ENCODE measurements around the gene RLF. TPM values are rescaled to one million over a fixed set of nuclear protein-coding genes. Genes with fewer than 3 reads are reported as not detected.

Gene RLF, protein sequence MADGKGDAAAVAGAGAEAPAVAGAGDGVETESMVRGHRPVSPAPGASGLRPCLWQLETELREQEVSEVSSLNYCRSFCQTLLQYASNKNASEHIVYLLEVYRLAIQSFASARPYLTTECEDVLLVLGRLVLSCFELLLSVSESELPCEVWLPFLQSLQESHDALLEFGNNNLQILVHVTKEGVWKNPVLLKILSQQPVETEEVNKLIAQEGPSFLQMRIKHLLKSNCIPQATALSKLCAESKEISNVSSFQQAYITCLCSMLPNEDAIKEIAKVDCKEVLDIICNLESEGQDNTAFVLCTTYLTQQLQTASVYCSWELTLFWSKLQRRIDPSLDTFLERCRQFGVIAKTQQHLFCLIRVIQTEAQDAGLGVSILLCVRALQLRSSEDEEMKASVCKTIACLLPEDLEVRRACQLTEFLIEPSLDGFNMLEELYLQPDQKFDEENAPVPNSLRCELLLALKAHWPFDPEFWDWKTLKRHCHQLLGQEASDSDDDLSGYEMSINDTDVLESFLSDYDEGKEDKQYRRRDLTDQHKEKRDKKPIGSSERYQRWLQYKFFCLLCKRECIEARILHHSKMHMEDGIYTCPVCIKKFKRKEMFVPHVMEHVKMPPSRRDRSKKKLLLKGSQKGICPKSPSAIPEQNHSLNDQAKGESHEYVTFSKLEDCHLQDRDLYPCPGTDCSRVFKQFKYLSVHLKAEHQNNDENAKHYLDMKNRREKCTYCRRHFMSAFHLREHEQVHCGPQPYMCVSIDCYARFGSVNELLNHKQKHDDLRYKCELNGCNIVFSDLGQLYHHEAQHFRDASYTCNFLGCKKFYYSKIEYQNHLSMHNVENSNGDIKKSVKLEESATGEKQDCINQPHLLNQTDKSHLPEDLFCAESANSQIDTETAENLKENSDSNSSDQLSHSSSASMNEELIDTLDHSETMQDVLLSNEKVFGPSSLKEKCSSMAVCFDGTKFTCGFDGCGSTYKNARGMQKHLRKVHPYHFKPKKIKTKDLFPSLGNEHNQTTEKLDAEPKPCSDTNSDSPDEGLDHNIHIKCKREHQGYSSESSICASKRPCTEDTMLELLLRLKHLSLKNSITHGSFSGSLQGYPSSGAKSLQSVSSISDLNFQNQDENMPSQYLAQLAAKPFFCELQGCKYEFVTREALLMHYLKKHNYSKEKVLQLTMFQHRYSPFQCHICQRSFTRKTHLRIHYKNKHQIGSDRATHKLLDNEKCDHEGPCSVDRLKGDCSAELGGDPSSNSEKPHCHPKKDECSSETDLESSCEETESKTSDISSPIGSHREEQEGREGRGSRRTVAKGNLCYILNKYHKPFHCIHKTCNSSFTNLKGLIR (N-terminal part only)
- polyA plus RNA-seq: 7.0 to 10.7 TPM (median 7.5 TPM) in 3 replicates
- polyA plus RNA-seq (2011; ENCODE audit: low read depth): 12.4 TPM
- polyA plus RNA-seq (2011; cell fraction: cytosol; rRNA removed): 3.3 and 7.5 TPM in 2 replicates
- polyA plus RNA-seq (2011; cell fraction: nucleus; rRNA removed): 13.1 and 15.0 TPM in 2 replicates
- polyA plus RNA-seq (2012; ENCODE audit: low replicate concordance): 8.0 and 17.1 TPM in 2 replicates
- polyA minus RNA-seq: 2.0 to 26.3 TPM (median 12.0 TPM) in 3 replicates
- polyA minus RNA-seq (2011; cell fraction: cytosol; rRNA and poly(A)+ RNA removed): 8.1 TPM
- 16.9 and 32.9 TPM in 2 replicates for polyA minus RNA-seq (2011; cell fraction: nucleus; rRNA and poly(A)+ RNA removed)

GRCh38 chr1:40161125-40161887 lies at the start of gene RLF:
Gene RLF (plus strand): TSS chr1:40161387. CDS start chr1:40161400, 13 bp downstream.
- peak; percentile 51 for FAIRE-seq
- TF ChIP-seq CTCF (optimal IDR thresholded peaks at IDR 0.05 in 1 of 3, IDR thresholded peaks at IDR 0.05 in 1 of 3, conservative IDR thresholded peaks at IDR 0.05 in 1 of 3; ENCODE audit: extremely low read depth in 1 of 3, insufficient read depth in 2 of 3, low read length in 3 of 3) (no peak), EZH2 (IDR thresholded peaks at IDR 0.05; ENCODE audit: low read length) (no peak)
- DNase-seq (ENCODE audit: low read depth, low spot score): no peak

More at GRCh38 chr1:40161125-40161887, at the start of gene RLF:
- Histone ChIP-seq H3K79me2 (ENCODE audit: control insufficient read depth, insufficient read depth, low read length) (peaks cover 53% of the 10 kb centered on the region), H3K27ac (ENCODE audit: control insufficient read depth, insufficient read depth, low read length) (peak within 1 kb of the TSS; percentile 95), H3K4me2 (ENCODE audit: control insufficient read depth, extremely low read depth, insufficient read depth, low read depth, low read length) (peak within 1 kb of the TSS; percentile 100), H3K9ac (ENCODE audit: control insufficient read depth, extremely low read depth, insufficient read depth, low read length) (peak within 1 kb of the TSS; percentile 99), H2AFZ (ENCODE audit: control insufficient read depth, low read length) (peak within 1 kb of the TSS; percentile 100), H3K4me1 (ENCODE audit: control insufficient read depth, extremely low read depth, insufficient read depth, low read length) (peaks cover 11% of the 10 kb centered on the region), H3K4me3 (ENCODE audit: control insufficient read depth in 2 of 3, extremely low read depth in 1 of 3, insufficient read depth in 2 of 3, low read depth in 1 of 3, low read length in 3 of 3) (peak within 1 kb of the TSS; percentile 70 to 76 (median 71)), H3K36me3 (ENCODE audit: control insufficient read depth in 2 of 2, extremely low read depth in 1 of 2, insufficient read depth in 2 of 2, low read length in 2 of 2) (no peaks in the 10 kb centered on the region), H3K9me3 (ENCODE audit: control insufficient read depth, low read depth, low read length) (no peaks in the 10 kb centered on the region), H4K20me1 (ENCODE audit: control insufficient read depth, extremely low read depth, insufficient read depth, low read length) (peaks cover 5% of the 10 kb centered on the region), H3K27me3 (ENCODE audit: control insufficient read depth, extremely low read depth, insufficient read depth, low read length) (no peaks in the 10 kb centered on the region), H3K9me1 (ENCODE audit: control insufficient read depth, extremely low read depth, insufficient read depth, low read length) (peaks cover 2% of the 10 kb centered on the region)
- dilution Hi-C loops (cut with MboI; ENCODE audit: extremely low pct_ligation_motif_present, low sequenced_read_pairs): no loop called here
